HepG2 (cell line): ENCODE results near the gene HYAL2. TPM values are rescaled to one million over a fixed set of nuclear protein-coding genes. Genes with fewer than 3 reads are reported as not detected.

Experiments used
- AGO2 ChIP-seq: fragments of 200-400 bp; formaldehyde crosslinking; optimal IDR thresholded peaks from 2 replicates; pipeline ENCODE3; 2017; ENCODE audit warnings: mild to moderate bottlenecking, low read depth, low read length, moderate library complexity
- BATF2 ChIP-seq: sonication (generic); formaldehyde crosslinking; IDR thresholded peaks from 2 replicates; pipeline ENCODE4 v1.8.0; 2022; ENCODE audit warnings: mild to moderate bottlenecking, missing genetic modification reagents, moderate library complexity
- DBP ChIP-seq: sonication (generic); formaldehyde crosslinking; IDR thresholded peaks from 2 replicates; pipeline ENCODE4 v1.4.0; 2020; ENCODE audit warnings: missing genetic modification reagents; ENCODE audit errors: not compliant biosample characterization
- GLI4 ChIP-seq: sonication (generic); formaldehyde crosslinking; IDR thresholded peaks from 2 replicates; pipeline ENCODE4 v1.5.1; 2020; ENCODE audit warnings: missing genetic modification reagents, mild to moderate bottlenecking, moderate library complexity, borderline replicate concordance
- HIC2 ChIP-seq: sonication (generic); formaldehyde crosslinking; IDR thresholded peaks from 2 replicates; pipeline ENCODE4 v1.9.0; 2022; ENCODE audit warnings: low read depth, missing genetic modification reagents
- HOXD1 ChIP-seq: sonication (generic); formaldehyde crosslinking; IDR thresholded peaks from 2 replicates; pipeline ENCODE4 v1.5.0; 2020; ENCODE audit warnings: missing genetic modification reagents
- KAT2B ChIP-seq: fragments of 150-350 bp; IDR thresholded peaks from 2 replicates; pipeline ENCODE4 v1.6.1; 2014; ENCODE audit warnings: low read depth, low read length, borderline replicate concordance
- MTA1 ChIP-seq: sonication (generic); formaldehyde crosslinking; IDR thresholded peaks from 2 replicates; pipeline ENCODE4 v1.4.0; 2020; ENCODE audit warnings: missing genetic modification reagents, mild to moderate bottlenecking, borderline replicate concordance
- SP4 ChIP-seq: sonication (generic); formaldehyde crosslinking; IDR thresholded peaks from 2 replicates; pipeline ENCODE4 v1.8.1; 2023; ENCODE audit warnings: mild to moderate bottlenecking, missing genetic modification reagents
- STAT5B ChIP-seq: sonication (generic); formaldehyde crosslinking; IDR thresholded peaks from 2 replicates; pipeline ENCODE4 v1.4.0; 2020; ENCODE audit warnings: missing genetic modification reagents
- THAP8 ChIP-seq: sonication (generic); formaldehyde crosslinking; IDR thresholded peaks from 2 replicates; pipeline ENCODE4 v1.5.1; 2020; ENCODE audit warnings: missing genetic modification reagents, mild to moderate bottlenecking, borderline replicate concordance
- THRA ChIP-seq: sonication (generic); formaldehyde crosslinking; IDR thresholded peaks from 2 replicates; pipeline ENCODE4 v1.4.0; 2020; ENCODE audit warnings: missing genetic modification reagents, borderline replicate concordance
- ZKSCAN5 ChIP-seq: sonication (generic); formaldehyde crosslinking; IDR thresholded peaks from 2 replicates; pipeline ENCODE4 v1.5.1; 2020; ENCODE audit warnings: mild to moderate bottlenecking, missing genetic modification reagents
- ZNF383 ChIP-seq: sonication (generic); formaldehyde crosslinking; IDR thresholded peaks from 2 replicates; pipeline ENCODE4 v1.4.0; 2020; ENCODE audit warnings: missing genetic modification reagents, mild to moderate bottlenecking, borderline replicate concordance
- ZNF607 ChIP-seq: sonication (generic); formaldehyde crosslinking; IDR thresholded peaks from 2 replicates; pipeline ENCODE4 v1.5.1; 2020; ENCODE audit warnings: missing genetic modification reagents, mild to moderate bottlenecking, borderline replicate concordance
- ZNF761 ChIP-seq: sonication (generic); formaldehyde crosslinking; conservative IDR thresholded peaks from 2 replicates; pipeline ENCODE4 v1.4.0; 2020; ENCODE audit warnings: mild to moderate bottlenecking, missing genetic modification reagents
- polyA plus RNA-seq, 8 experiments: library from polyadenylated mRNA; depleted of rRNA in 3 of 8; stranded (reverse) in 7 of 8; unstranded in 1 of 8; fragments of >200 nt; fragmentation: Illumina TruSeq in 4 of 8; extraction: Trizol in 4 of 8; gene quantifications; 2 replicates each; pipeline versions ENCODE4 v1.2.1 to v1.2.3, GENCODE V29; 2011 to 2016; ENCODE audit warnings: low read depth in 4 of 8, missing spikeins in 1 of 8, mixed read lengths in 1 of 8; ENCODE audit not compliant: insufficient read depth in 1 of 8
- total RNA-seq, 5 experiments: library from RNA; depleted of rRNA; stranded (reverse); fragments of >200 nt; fragmentation: Illumina TruSeq; extraction: Trizol; gene quantifications; 2 replicates each; pipeline ENCODE4 v1.2.3, GENCODE V29; 2016; ENCODE audit warnings: low read depth in 1 of 5
- TF ChIP-seq, protein P1 (sequence below): sonication (generic); formaldehyde crosslinking; IDR thresholded peaks from 2 replicates; pipeline ENCODE4 v1.4.0; 2020; ENCODE audit warnings: missing genetic modification reagents, borderline replicate concordance
- TF ChIP-seq, protein P2 (sequence below): sonication (generic); formaldehyde crosslinking; IDR thresholded peaks from 2 replicates; pipeline ENCODE4 v1.8.1; 2023; ENCODE audit warnings: mild to moderate bottlenecking, missing genetic modification reagents, borderline replicate concordance

HYAL2 gene
- total and polyA plus RNA-seq, 2 of the 13 experiments (the other 11 are each of a cell fraction or from before 2014, with no cell fraction given), result 76.2 to 102 TPM

- TF ChIP-seq, protein P1, sequence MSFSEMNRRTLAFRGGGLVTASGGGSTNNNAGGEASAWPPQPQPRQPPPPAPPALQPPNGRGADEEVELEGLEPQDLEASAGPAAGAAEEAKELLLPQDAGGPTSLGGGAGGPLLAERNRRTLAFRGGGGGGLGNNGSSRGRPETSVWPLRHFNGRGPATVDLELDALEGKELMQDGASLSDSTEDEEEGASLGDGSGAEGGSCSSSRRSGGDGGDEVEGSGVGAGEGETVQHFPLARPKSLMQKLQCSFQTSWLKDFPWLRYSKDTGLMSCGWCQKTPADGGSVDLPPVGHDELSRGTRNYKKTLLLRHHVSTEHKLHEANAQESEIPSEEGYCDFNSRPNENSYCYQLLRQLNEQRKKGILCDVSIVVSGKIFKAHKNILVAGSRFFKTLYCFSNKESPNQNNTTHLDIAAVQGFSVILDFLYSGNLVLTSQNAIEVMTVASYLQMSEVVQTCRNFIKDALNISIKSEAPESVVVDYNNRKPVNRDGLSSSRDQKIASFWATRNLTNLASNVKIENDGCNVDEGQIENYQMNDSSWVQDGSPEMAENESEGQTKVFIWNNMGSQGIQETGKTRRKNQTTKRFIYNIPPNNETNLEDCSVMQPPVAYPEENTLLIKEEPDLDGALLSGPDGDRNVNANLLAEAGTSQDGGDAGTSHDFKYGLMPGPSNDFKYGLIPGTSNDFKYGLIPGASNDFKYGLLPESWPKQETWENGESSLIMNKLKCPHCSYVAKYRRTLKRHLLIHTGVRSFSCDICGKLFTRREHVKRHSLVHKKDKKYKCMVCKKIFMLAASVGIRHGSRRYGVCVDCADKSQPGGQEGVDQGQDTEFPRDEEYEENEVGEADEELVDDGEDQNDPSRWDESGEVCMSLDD (CRISPR knock-in tag), result no peak
- TF ChIP-seq STAT5B, result no peak
- no peak for TF ChIP-seq ZNF761 (CRISPR knock-in tag)
- no peak for TF ChIP-seq KAT2B
- TF ChIP-seq, protein P2, sequence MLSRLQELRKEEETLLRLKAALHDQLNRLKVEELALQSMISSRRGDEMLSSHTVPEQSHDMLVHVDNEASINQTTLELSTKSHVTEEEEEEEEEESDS (CRISPR knock-in tag), result no peak
- no peak; the same call in 1 of the 2 replicates for TF ChIP-seq THAP8 (CRISPR knock-in tag)
- TF ChIP-seq ZNF607, result peak; percentile 9; the same call in 1 of the 2 replicates
- TF ChIP-seq AGO2, result peak; percentile 92
- no peak for TF ChIP-seq ZNF383 (CRISPR knock-in tag)
- no peak for TF ChIP-seq HOXD1
- TF ChIP-seq THRA, result no peak
- TF ChIP-seq BATF2 (CRISPR knock-in tag), result 0 out of 2 replicates have a peak, but pooled peaks have one; percentile 25
- TF ChIP-seq GLI4, result peak; percentile 61; the same call in 1 of the 2 replicates
- no peak; the same call in none of the 2 replicates for TF ChIP-seq HIC2
- TF ChIP-seq MTA1 (CRISPR knock-in tag), result peak; percentile 44; the same call in 1 of the 2 replicates
- TF ChIP-seq ZKSCAN5 (CRISPR knock-in tag), result 0 out of 2 replicates have a peak, but pooled peaks have one; percentile 52
- peak; percentile 68; the same call in 1 of the 2 replicates for TF ChIP-seq SP4 (CRISPR knock-in tag)
- TF ChIP-seq DBP (CRISPR knock-in tag), result no peak
Observed at GRCh38 chr3:50302095-50303012, 20.2 kb downstream of the HYAL2 start (continued).
